ENCODE results near the gene ZBTB17.

ZBTB17 gene

DNA sequence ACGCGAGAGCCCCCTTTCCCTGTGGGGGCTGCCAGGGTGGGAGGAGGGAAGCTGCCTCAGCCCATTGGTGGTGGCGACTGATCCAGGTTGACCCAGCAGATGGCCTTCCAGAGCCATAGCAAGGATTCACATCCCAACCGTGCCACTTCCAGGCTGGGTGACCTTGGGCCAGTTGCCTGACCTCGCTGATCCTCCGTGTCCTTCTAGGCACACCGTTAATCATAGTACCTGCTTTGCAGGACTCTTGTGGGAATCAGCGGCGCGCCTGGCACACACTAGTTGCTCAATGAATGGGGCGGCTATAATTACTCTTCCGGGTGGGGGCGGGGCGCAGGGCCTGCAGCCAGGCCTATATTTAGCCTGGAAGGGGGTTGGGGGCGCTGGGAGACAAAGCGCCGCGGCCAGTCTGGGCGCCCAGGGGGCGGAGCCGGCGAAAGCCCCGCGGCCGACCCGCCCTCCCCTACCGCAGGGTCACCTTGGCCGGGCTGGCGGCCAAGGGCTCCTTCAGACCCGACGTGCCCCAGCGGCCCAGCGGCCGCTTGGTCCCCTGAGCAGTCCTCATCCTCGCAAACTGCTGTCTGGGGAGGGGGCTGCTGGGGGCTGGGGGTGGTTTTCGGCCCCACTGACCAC lies 36.8 kb upstream of the ZBTB17 start:
- Histone ChIP-seq H3K4me3 (ENCODE audit: low read length) (peak overlapping the region; percentile 62), H3K9me2 (replicated peaks; ENCODE audit: control insufficient read depth, low read length) (no peaks in the 10 kb centered on the region), H4K20me1 (ENCODE audit: control insufficient read depth, insufficient read depth, low read depth, low read length) (no peaks in the 10 kb centered on the region), H3K27me3 (ENCODE audit: control insufficient read depth, low read length) (peaks cover 20% of the 10 kb centered on the region), H3K79me2 (ENCODE audit: control insufficient read depth, low read length) (no peaks in the 10 kb centered on the region), H3K27ac (ENCODE audit: low read depth, low read length) (no peak overlapping the region), H3F3A (ENCODE audit: control insufficient read depth, insufficient read depth) (no peaks in the 10 kb centered on the region), H3K4me1 (ENCODE audit: control insufficient read depth, low read length) (peaks cover 32% of the 10 kb centered on the region), H3K9me3 (ENCODE audit: control insufficient read depth, insufficient read depth, low read length) (no peaks in the 10 kb centered on the region), H3K36me3 (ENCODE audit: control insufficient read depth, low read length) (no peaks in the 10 kb centered on the region), H3K4me2 (ENCODE audit: low read length) (peak overlapping the region; percentile 66)
- TF ChIP-seq, protein P1, sequence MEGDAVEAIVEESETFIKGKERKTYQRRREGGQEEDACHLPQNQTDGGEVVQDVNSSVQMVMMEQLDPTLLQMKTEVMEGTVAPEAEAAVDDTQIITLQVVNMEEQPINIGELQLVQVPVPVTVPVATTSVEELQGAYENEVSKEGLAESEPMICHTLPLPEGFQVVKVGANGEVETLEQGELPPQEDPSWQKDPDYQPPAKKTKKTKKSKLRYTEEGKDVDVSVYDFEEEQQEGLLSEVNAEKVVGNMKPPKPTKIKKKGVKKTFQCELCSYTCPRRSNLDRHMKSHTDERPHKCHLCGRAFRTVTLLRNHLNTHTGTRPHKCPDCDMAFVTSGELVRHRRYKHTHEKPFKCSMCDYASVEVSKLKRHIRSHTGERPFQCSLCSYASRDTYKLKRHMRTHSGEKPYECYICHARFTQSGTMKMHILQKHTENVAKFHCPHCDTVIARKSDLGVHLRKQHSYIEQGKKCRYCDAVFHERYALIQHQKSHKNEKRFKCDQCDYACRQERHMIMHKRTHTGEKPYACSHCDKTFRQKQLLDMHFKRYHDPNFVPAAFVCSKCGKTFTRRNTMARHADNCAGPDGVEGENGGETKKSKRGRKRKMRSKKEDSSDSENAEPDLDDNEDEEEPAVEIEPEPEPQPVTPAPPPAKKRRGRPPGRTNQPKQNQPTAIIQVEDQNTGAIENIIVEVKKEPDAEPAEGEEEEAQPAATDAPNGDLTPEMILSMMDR (IDR thresholded peaks at IDR 0.05; ENCODE audit: low read depth, low read length, poor library complexity, severe bottlenecking) = no peak
- TF ChIP-seq EZH2phosphoT487 (IDR thresholded peaks at IDR 0.05; ENCODE audit: borderline replicate concordance, low read length) = no peak

DNA sequence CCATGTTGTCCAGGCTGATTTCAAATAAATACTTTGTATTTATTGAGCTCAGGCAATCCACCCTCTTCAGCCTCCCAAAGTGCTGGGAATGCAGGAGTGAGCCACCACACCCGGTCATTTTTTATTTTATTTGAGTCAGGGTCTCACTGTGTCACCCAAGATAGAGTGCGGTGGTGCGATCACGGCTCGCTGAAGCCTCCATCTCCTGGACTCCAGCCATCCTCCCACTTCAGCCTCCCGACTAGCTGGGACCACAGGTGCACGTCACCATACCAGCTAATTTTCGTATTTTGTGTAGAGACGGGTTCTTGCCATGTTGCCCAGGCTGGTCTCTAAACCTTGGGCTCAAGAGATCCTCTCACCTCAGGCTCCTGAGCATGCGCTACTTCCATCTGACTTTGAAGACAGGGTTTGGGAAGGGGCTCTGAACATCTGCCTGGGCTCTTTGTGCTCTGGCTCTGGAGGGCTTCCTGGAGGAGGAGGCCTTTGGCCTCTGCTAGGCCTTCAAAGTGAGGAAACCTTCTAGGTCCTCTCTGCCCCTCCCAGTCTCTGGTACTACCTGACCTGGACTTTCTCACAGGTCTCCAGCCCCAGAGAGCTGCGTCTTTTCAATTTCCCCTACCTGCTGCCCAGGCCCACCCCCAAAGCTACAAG lies 36.2 kb upstream of the ZBTB17 start:
- no peak overlapping the region for H3K27ac ChIP-seq (ENCODE audit: low read depth, low read length)
- peaks cover 20% of the 10 kb centered on the region for H3K27me3 ChIP-seq (ENCODE audit: control insufficient read depth, low read length)
- H3K9me2 ChIP-seq (replicated peaks; ENCODE audit: control insufficient read depth, low read length) = no peaks in the 10 kb centered on the region
- no peaks in the 10 kb centered on the region for H3K79me2 ChIP-seq (ENCODE audit: control insufficient read depth, low read length)
- peak overlapping the region; percentile 66 for H3K4me2 ChIP-seq (ENCODE audit: low read length)
- no peak for TF ChIP-seq EZH2phosphoT487 (IDR thresholded peaks at IDR 0.05; ENCODE audit: borderline replicate concordance, low read length)
- TF ChIP-seq, protein P1 (IDR thresholded peaks at IDR 0.05; ENCODE audit: low read depth, low read length, poor library complexity, severe bottlenecking) = no peak
- no peaks in the 10 kb centered on the region for H3F3A ChIP-seq (ENCODE audit: control insufficient read depth, insufficient read depth)
- no peaks in the 10 kb centered on the region for H3K9me3 ChIP-seq (ENCODE audit: control insufficient read depth, insufficient read depth, low read length)
- H3K36me3 ChIP-seq (ENCODE audit: control insufficient read depth, low read length) = no peaks in the 10 kb centered on the region
- no peaks in the 10 kb centered on the region for H4K20me1 ChIP-seq (ENCODE audit: control insufficient read depth, insufficient read depth, low read depth, low read length)
- peaks cover 33% of the 10 kb centered on the region for H3K4me1 ChIP-seq (ENCODE audit: control insufficient read depth, low read length)
- H3K4me3 ChIP-seq (ENCODE audit: low read length) = peak overlapping the region; percentile 62

DNA sequence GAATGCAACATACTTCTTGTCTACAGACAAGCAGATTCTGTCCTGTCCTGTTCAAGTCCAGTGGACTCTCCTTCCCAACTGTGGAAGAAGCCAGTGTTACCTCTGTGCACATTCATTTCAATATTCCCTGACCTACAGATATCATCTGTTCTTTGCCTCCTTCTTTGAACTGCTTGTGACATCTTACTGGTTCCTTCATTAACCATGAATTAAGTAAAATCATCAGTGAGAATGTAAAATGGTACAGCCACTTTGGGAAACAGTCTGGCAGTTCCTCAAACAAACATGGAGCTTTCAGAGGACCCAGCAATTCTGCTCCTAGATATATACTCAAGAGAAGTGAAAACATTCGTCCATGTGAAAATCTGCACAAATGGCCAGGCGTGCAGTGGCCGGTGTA lies 34.9 kb upstream of the ZBTB17 start:
- no peaks in the 10 kb centered on the region for H3F3A ChIP-seq (ENCODE audit: control insufficient read depth, insufficient read depth)
- H3K9me2 ChIP-seq (replicated peaks; ENCODE audit: control insufficient read depth, low read length) = no peaks in the 10 kb centered on the region
- no peaks in the 10 kb centered on the region for H3K36me3 ChIP-seq (ENCODE audit: control insufficient read depth, low read length)
- no peaks in the 10 kb centered on the region for H3K79me2 ChIP-seq (ENCODE audit: control insufficient read depth, low read length)
- peaks cover 46% of the 10 kb centered on the region for H3K4me1 ChIP-seq (ENCODE audit: control insufficient read depth, low read length)
- TF ChIP-seq, protein P1 (IDR thresholded peaks at IDR 0.05; ENCODE audit: low read depth, low read length, poor library complexity, severe bottlenecking) = no peak
- no peak for TF ChIP-seq EZH2phosphoT487 (IDR thresholded peaks at IDR 0.05; ENCODE audit: borderline replicate concordance, low read length)
- no peak overlapping the region for H3K27ac ChIP-seq (ENCODE audit: low read depth, low read length)
- H3K4me3 ChIP-seq (ENCODE audit: low read length) = no peak overlapping the region
- no peak overlapping the region for H3K4me2 ChIP-seq (ENCODE audit: low read length)
- H3K27me3 ChIP-seq (ENCODE audit: control insufficient read depth, low read length) = peaks cover 22% of the 10 kb centered on the region
- H4K20me1 ChIP-seq (ENCODE audit: control insufficient read depth, insufficient read depth, low read depth, low read length) = no peaks in the 10 kb centered on the region
- no peaks in the 10 kb centered on the region for H3K9me3 ChIP-seq (ENCODE audit: control insufficient read depth, insufficient read depth, low read length)

Data from DOHH2 (cell line).